Activated CD4-positive, alpha-beta memory T cell treated with anti-CD3 and anti-CD28 coated beads, Interleukin-2, amount 10 ng/mL, durations not matched to agents 7 days and 5 days (primary cell): ENCODE data around the gene ANTXRL. TPM values are rescaled to one million over a fixed set of nuclear protein-coding genes. Genes with fewer than 3 reads are reported as not detected.
"Not testable (repeated sequence)": the region's sequence is repeated elsewhere in the genome, so short reads cannot be mapped to it uniquely, and the experiment has no call there.

Source experiments
- CTCF ChIA-PET: fragments of 350-600 bp; sonication (Branson Sonifier 250); formaldehyde crosslinking; loops from one replicate; lab custom pipeline; 2021; ENCODE audit warnings: antibody characterized with exemption, inconsistent platforms; lab: Charles Lee
- POLR2A ChIA-PET: fragments of 350-600 bp; sonication (Branson Sonifier 250); formaldehyde crosslinking; loops from one replicate; lab custom pipeline; 2021; ENCODE audit warnings: antibody characterized with exemption; lab: Charles Lee
- DNase-seq: peaks from one replicate; pipeline ENCODE4 v3.0.0-alpha.2; 2020
- H3K27ac Mint-ChIP-seq: one replicate; pipeline ENCODE4 v1.8.0; 2021; ENCODE audit warnings: mild to moderate bottlenecking, mixed read lengths
- H3K27me3 Mint-ChIP-seq: one replicate; pipeline ENCODE4 v1.8.0; 2021; ENCODE audit warnings: mixed read lengths
- H3K36me3 Mint-ChIP-seq: one replicate; pipeline ENCODE4 v1.8.0; 2021; ENCODE audit warnings: low read depth, mixed read lengths
- H3K4me1 Mint-ChIP-seq: one replicate; pipeline ENCODE4 v1.8.0; 2021; ENCODE audit warnings: mixed read lengths
- H3K4me3 Mint-ChIP-seq: one replicate; pipeline ENCODE4 v1.8.0; 2021; ENCODE audit warnings: mild to moderate bottlenecking, mixed read lengths
- H3K9me3 Mint-ChIP-seq: one replicate; pipeline ENCODE4 v1.8.0; 2021; ENCODE audit warnings: mixed read lengths
- total RNA-seq, 2 experiments: library from RNA; stranded (reverse); gene quantifications; one replicate each; pipeline ENCODE4 v1.2.3, GENCODE V29; 2021

Gene ANTXRL
- not detected for total RNA-seq

GRCh38 chr10:46286991-46287693 is at the start of gene ANTXRL:
TSS of gene ANTXRL (plus strand) at chr10:46286997. CDS start at chr10:46287263, 266 bp downstream.
- peak within 1 kb of the TSS; percentile 10 for H3K27ac Mint-ChIP-seq
- peak within 1 kb of the TSS; percentile 10 for H3K4me3 Mint-ChIP-seq
- H3K9me3 Mint-ChIP-seq = no peaks in the 10 kb centered on the region
- CTCF ChIA-PET = no interaction called here
- H3K4me1 Mint-ChIP-seq = peaks cover 27% of the 10 kb centered on the region
- no peak for DNase-seq
- H3K27me3 Mint-ChIP-seq = peaks cover 21% of the 10 kb centered on the region
- POLR2A ChIA-PET = interaction anchor here (1.0 kb wide), 1 partner anchor 18 kb away, joined by 4 read pairs; no protein-coding TSS in a partner anchor
- no peaks in the 10 kb centered on the region for H3K36me3 Mint-ChIP-seq

GRCh38 chr10:46237815-46238510 is 48.8 kb upstream of the ANTXRL start:
- no peak overlapping the region for H3K27ac Mint-ChIP-seq
- H3K4me1 Mint-ChIP-seq = peaks cover 8% of the 10 kb centered on the region
- H3K36me3 Mint-ChIP-seq = peaks cover 30% of the 10 kb centered on the region
- no peaks in the 10 kb centered on the region for H3K27me3 Mint-ChIP-seq
- CTCF ChIA-PET = interaction anchor here (1.9 kb wide), 1 partner anchor 9 kb away, joined by 9 read pairs; no protein-coding TSS in a partner anchor
- no peak overlapping the region for H3K4me3 Mint-ChIP-seq
- POLR2A ChIA-PET = no interaction called here
- H3K9me3 Mint-ChIP-seq = peaks cover 11% of the 10 kb centered on the region
- no peak for DNase-seq

- H3K4me3 Mint-ChIP-seq = no peak overlapping the region
- no peak for DNase-seq
- H3K27me3 Mint-ChIP-seq = no peaks in the 10 kb centered on the region
- H3K36me3 Mint-ChIP-seq = peaks cover 40% of the 10 kb centered on the region
- peaks cover 8% of the 10 kb centered on the region for H3K4me1 Mint-ChIP-seq
- ChIA-PET POLR2A (no interaction called here), CTCF (interaction anchor here (1.9 kb wide), 1 partner anchor 10 kb away, joined by 9 read pairs; no protein-coding TSS in a partner anchor)
- H3K27ac Mint-ChIP-seq = no peak overlapping the region
- peaks cover 11% of the 10 kb centered on the region for H3K9me3 Mint-ChIP-seq
Measured at GRCh38 chr10:46239247-46239646, 47.5 kb upstream of the ANTXRL start.

DNA sequence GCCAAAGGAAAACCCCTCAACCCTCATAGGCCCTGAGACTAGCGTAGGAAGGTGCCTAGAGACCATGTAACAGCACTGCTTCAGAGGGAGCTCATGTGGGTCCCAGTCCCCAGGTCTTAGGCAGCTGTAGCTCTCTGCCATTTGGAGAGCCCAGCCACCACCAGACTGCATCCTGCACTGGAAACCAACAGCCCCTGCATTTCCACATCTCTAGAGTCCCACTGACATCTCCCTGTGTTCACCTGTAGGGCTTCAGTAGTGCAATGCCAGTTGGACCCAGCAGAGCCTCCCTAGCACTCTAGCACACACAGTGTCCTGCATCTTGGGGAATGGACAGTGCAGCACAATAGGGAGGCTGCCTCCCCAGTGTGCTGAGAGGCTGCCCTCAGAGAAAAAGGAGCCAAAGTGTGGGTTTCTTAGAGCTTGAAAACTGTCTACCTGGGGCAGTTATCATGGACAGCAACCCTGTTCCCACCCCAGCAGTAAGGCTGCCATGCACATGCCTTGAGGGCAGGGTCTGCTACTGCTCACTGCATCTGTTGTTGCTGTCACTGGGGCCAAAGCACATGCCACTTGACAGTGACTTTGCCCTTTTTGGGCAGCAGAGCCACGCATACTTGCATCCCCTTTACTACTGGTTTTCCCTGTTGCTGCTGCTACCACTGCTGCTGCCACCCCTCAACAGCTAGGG is 46.7 kb upstream of the ANTXRL start:
- no peak for DNase-seq
- CTCF ChIA-PET = interaction anchor here (1.9 kb wide), 1 partner anchor 11 kb away, joined by 9 read pairs; no protein-coding TSS in a partner anchor
- Mint-ChIP-seq H3K4me1 (peaks cover 8% of the 10 kb centered on the region), H3K27ac (no peak overlapping the region), H3K4me3 (no peak overlapping the region), H3K36me3 (peaks cover 40% of the 10 kb centered on the region), H3K9me3 (peaks cover 11% of the 10 kb centered on the region), H3K27me3 (no peaks in the 10 kb centered on the region)
- POLR2A ChIA-PET = no interaction called here

DNA sequence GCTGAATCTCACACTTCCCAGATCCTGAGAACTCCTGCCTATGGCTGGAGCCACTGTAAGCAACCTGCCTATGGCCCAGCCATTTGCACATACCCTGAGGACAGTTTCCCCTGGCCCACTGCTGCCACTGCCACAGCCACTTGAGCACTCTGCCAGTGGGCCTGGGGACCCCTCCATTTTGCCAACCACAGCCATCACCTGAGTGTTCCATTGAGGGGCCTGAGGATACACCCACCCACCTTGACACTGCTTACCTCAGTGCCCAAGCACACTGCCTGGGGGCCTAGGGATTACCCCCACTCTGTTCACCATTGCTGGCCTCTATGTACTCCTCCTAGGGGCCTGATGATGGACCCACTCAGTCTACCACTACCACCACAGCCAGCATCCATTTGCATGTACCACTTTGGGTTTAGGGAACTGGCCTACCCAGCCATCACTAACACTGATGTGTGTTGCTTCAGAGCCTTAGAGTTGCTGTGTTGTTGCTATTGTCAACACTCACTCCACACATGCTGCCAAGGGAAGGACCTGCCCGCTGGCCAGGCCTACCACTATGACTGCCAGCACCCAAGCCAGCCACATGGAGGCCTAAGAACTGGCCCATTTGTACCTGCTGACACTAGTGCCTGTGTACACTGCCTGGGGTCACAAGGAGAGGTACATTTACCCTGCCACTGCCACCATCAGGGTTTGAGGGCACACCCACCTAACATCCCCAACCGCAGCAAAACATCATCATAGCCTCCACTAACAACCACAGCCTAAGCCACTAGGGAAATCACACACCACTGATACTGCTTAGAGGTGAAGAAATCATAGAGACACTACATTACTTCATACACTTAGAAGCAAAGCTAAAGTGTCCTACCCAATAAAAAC is 45.9 kb upstream of the ANTXRL start:
- Mint-ChIP-seq H3K36me3 (peaks cover 40% of the 10 kb centered on the region), H3K27me3 (no peaks in the 10 kb centered on the region), H3K27ac (no peak overlapping the region), H3K9me3 (peaks cover 11% of the 10 kb centered on the region), H3K4me3 (no peak overlapping the region), H3K4me1 (peaks cover 8% of the 10 kb centered on the region)
- no peak for DNase-seq
- ChIA-PET CTCF (no interaction called here), POLR2A (no interaction called here)

DNA sequence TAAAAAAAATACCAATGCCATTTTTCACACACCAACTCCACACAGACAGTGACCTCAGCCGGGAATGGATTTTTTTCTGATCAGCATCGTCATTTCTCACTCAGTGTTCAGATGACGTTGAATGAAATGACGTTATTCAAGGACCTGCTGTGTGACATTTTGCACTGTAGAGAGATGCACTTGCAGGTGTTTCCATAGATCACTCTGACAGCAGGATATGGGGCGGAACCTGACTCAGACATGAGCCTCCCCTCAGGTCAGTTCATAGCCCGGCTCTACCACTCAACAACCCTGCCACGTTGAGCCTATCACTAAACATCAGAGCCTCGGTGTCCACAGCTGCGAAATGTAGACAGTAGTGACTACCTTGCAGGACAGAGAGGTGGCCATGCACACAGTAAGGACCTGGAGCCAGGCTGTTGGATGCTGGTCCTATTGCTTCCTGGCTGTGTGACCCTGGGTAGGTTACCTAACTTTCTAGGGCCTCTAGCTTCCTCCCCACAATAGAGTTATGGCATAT is 41.4 kb upstream of the ANTXRL start:
- H3K4me3 Mint-ChIP-seq = no peak overlapping the region
- H3K4me1 Mint-ChIP-seq = peaks cover 6% of the 10 kb centered on the region
- peaks cover 11% of the 10 kb centered on the region for H3K9me3 Mint-ChIP-seq
- peaks cover 32% of the 10 kb centered on the region for H3K36me3 Mint-ChIP-seq
- H3K27ac Mint-ChIP-seq = no peak overlapping the region
- no peaks in the 10 kb centered on the region for H3K27me3 Mint-ChIP-seq
- ChIA-PET CTCF (no interaction called here), POLR2A (no interaction called here)
- DNase-seq = no peak

DNA sequence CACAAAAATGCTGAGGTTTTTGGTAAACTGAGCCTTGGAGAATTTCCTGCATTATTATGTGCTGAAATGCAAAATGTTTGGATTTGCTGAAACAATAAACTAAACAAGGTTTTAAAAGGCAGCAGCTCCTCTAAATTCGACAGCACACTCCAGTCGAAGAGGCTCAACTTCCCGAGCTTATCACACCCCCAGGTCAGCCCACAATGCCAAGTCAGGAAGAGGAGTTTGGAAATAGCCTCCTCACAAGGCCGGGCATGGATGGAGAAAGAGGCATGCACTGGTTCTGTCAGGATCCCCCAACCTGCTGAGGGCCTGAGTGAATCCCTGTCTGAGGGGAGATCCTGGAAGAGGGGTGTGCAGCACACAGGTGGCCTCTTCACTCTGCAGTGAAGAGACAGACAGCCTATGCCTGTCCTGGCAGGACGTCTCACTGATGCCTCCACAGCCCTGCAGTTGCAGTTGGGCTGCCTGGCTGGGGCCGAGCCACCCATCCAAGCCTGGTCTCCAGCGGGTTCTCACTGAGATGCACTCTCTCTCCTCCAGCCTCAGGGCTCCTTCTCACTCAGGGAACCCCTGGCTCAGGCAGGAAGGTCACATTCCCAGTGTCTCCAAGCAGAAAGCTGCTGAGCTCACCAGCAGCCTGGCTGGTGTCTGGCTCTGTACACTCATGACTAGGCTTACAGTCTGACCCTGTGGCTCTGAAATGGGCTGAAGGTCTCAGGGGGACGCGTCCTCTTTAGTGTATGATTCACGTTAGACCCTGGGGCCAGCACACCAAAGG is 40.2 kb upstream of the ANTXRL start:
- H3K27ac Mint-ChIP-seq, H3K9me3 Mint-ChIP-seq, DNase-seq, H3K4me1 Mint-ChIP-seq, H3K27me3 Mint-ChIP-seq, CTCF ChIA-PET, H3K4me3 Mint-ChIP-seq, POLR2A ChIA-PET: not testable (repeated sequence)
- H3K36me3 Mint-ChIP-seq = peaks cover 22% of the 10 kb centered on the region

DNA sequence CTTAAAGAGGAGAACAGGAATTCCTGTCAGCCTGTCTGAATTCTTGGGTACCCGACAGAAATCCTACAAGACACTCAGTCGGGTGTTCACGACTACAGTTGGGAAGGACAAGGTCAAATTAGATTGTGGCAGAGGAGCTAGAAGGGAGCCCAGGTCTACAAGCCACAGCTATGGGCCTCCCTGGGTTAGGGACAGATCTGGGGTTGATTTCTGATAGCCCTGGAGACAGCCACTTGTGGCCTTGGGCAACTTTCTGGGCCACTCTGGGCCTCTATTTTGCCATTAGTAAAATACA is 39.7 kb upstream of the ANTXRL start:
- Mint-ChIP-seq H3K9me3 (peaks cover 4% of the 10 kb centered on the region), H3K4me1 (no peaks in the 10 kb centered on the region), H3K4me3 (no peak overlapping the region), H3K36me3 (peaks cover 18% of the 10 kb centered on the region), H3K27me3 (no peaks in the 10 kb centered on the region), H3K27ac (no peak overlapping the region)
- ChIA-PET CTCF (no interaction called here), POLR2A (no interaction called here)
- DNase-seq = no peak

GRCh38 chr10:46247808-46248569 is 38.8 kb upstream of the ANTXRL start:
- Mint-ChIP-seq H3K4me1 (no peaks in the 10 kb centered on the region), H3K27me3 (no peaks in the 10 kb centered on the region), H3K9me3 (no peaks in the 10 kb centered on the region), H3K36me3 (peaks cover 9% of the 10 kb centered on the region), H3K4me3 (no peak overlapping the region), H3K27ac (no peak overlapping the region)
- ChIA-PET CTCF (no interaction called here), POLR2A (no interaction called here)
- no peak for DNase-seq

DNA sequence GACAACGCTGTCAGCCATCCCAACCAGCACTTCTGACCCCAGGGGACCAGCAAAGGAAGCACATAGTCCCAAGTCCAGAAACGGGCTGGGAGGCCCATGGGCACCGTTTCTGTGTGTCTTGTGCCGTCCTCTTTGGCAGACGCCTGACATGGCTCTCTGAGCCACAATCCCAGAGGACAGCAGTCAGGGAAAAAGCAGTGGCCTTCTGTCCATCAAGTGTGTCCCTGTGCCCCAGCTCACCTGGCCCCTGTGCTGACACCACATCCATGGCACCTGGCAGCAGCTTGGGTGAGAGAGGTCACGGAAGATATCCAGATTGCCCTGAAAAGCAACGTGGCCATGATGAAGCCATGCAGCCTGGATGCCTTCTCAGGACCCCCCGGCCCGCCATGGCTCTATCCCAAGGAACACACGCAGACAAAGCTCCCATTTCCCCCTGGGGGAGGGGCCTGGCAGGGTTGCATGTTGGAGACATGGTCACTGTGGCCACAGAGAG is 38.1 kb upstream of the ANTXRL start:
- CTCF ChIA-PET = no interaction called here
- POLR2A ChIA-PET = no interaction called here

DNA sequence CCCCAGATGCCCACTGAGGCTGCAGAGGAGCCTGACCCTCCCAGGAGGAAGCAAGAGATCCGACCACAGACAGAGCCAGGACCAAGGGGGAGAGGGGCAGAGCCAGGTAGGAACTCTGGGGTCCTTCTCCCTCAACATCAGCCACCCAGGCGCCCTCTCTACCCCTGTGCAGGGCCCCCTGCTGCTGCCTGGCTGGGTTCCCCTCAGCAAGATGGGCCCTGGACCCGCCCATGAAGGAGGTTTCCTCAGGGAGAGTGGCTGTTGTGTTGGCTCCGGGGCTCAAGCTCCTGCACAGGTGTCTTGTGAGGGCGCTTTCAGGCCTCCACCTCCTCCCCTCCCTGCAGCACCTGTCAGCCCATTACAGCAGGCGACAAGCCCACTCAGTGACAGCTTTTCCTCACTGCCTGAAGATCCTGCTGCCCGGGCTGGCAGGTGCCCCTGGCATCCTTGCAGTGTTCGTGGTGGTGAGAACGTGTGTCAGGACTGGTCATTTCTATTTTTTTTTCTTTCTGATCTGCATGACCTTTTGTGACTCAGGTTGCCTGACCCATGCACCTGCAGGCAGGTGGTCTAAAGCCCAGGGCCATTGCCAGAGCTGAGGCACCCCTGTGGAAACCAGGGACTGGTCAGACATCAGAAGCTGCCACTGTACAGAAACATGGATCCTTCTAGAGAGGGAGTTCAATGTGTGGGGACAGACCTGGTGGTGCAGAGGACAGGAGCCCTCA is 37.0 kb upstream of the ANTXRL start:
- CTCF ChIA-PET, H3K9me3 Mint-ChIP-seq, DNase-seq, H3K36me3 Mint-ChIP-seq, H3K4me1 Mint-ChIP-seq, H3K27me3 Mint-ChIP-seq, H3K4me3 Mint-ChIP-seq, POLR2A ChIA-PET, H3K27ac Mint-ChIP-seq: not testable (repeated sequence)

More for the DNA sequence above, 38.1 kb upstream of the ANTXRL start:
- Mint-ChIP-seq H3K27me3 (no peaks in the 10 kb centered on the region), H3K9me3 (no peaks in the 10 kb centered on the region), H3K4me3 (no peak overlapping the region), H3K36me3 (peaks cover 5% of the 10 kb centered on the region), H3K4me1 (no peaks in the 10 kb centered on the region), H3K27ac (no peak overlapping the region)
- no peak for DNase-seq
